KBM-7 (cell line): ENCODE results near the gene SPSB2.
"Not testable (repeated sequence)": the region's sequence is repeated elsewhere in the genome, so short reads cannot be mapped to it uniquely, and the experiment has no call there.

Experiments
- DNase-seq: peaks from one replicate; pipeline ENCODE4 v3.0.0-alpha.2; 2015
- in situ Hi-C: fragments of 300-500 bp; cut with MboI; formaldehyde crosslinking; loops from 2 replicates; pipeline ENCODE4 v1.14.3; 2020; ENCODE audit warnings: low sequenced_read_pairs, low pct_unique_long_range_greater_than_20kb, mixed read lengths

Gene SPSB2

GRCh38 chr12:6872073-6873048 is 742 bp downstream of the SPSB2 start:
- in situ Hi-C loops = no loop called here
- DNase-seq = peak; percentile 90

GRCh38 chr12:6871052-6871957 is 1.8 kb downstream of the SPSB2 start:
- peak; percentile 53 for DNase-seq
- in situ Hi-C loops = no loop called here

- in situ Hi-C loops = not testable (repeated sequence)
These were observed 2.8 kb downstream of the SPSB2 start for GRCh38 chr12:6870304-6870703.

GRCh38 chr12:6869049-6870021 is 3.8 kb downstream of the SPSB2 start:
- in situ Hi-C loops = no loop called here
- peak; percentile 90 for DNase-seq

More at GRCh38 chr12:6870304-6870703, 2.8 kb downstream of the SPSB2 start:
- DNase-seq = not testable (repeated sequence)

- no peak for DNase-seq
- in situ Hi-C loops = no loop called here
These were observed 4.7 kb downstream of the SPSB2 start for GRCh38 chr12:6868211-6869048.

GRCh38 chr12:6867413-6868210 is 5.5 kb downstream of the SPSB2 start, which contains the start of gene TPI1:
Gene TPI1 (plus strand): TSS chr12:6867531. CDS start chr12:6867567, 36 bp downstream.
- in situ Hi-C loops = no loop called here
- peak; percentile 78 for DNase-seq

GRCh38 chr12:6866920-6867412 is 6.1 kb downstream of the SPSB2 start:
- DNase-seq = peak; percentile 61
- in situ Hi-C loops = no loop called here

GRCh38 chr12:6866163-6866919 is 6.8 kb downstream of the SPSB2 start:
- in situ Hi-C loops = no loop called here
- DNase-seq = no peak

- in situ Hi-C loops, DNase-seq: not testable (repeated sequence)
These were observed 7.8 kb downstream of the SPSB2 start for GRCh38 chr12:6865307-6865706.

- no peak for DNase-seq
- in situ Hi-C loops = no loop called here
These were observed 9.3 kb downstream of the SPSB2 start for GRCh38 chr12:6863586-6864321.

GRCh38 chr12:6863033-6863432 is 10.1 kb downstream of the SPSB2 start:
- in situ Hi-C loops = no loop called here
- no peak for DNase-seq

- no peak for DNase-seq
- in situ Hi-C loops = no loop called here
These were observed 11.7 kb downstream of the SPSB2 start for GRCh38 chr12:6861391-6861790.

- no peak for DNase-seq
- in situ Hi-C loops = no loop called here
These were observed 12.2 kb downstream of the SPSB2 start for GRCh38 chr12:6860942-6861341.

- DNase-seq = no peak
- in situ Hi-C loops = no loop called here
These were observed 13.0 kb downstream of the SPSB2 start for GRCh38 chr12:6860116-6860515.

GRCh38 chr12:6858799-6859198 is 14.3 kb downstream of the SPSB2 start:
- in situ Hi-C loops = no loop called here
- no peak for DNase-seq

- in situ Hi-C loops = no loop called here
- DNase-seq = no peak
These were observed 17.8 kb downstream of the SPSB2 start for GRCh38 chr12:6855322-6855721.
